ENCODE measurements around the gene HYPK.

Gene HYPK

GRCh38 chr15:43851251-43851650, 50.9 kb downstream of the HYPK start:
- no peak for DNase-seq (ENCODE audit: low read depth in 2 of 2)

- no peak for DNase-seq (ENCODE audit: low read depth in 2 of 2)
Observed at GRCh38 chr15:43852607-43853006, 52.2 kb downstream of the HYPK start.
